Mucosa of stomach (tissue), 1 donor: Measurements from ENCODE around the gene APOBEC3H.

Experiments
- H3K27me3 ChIP-seq: one replicate; pipeline ENCODE4 v1.7.0; 2013; ENCODE audit warnings: mild to moderate bottlenecking, low read length; ENCODE audit not compliant: control insufficient read depth, insufficient read depth
- H3K36me3 ChIP-seq: one replicate; pipeline ENCODE4 v1.7.0; 2013; ENCODE audit warnings: low read length; ENCODE audit not compliant: control insufficient read depth, insufficient read depth
- H3K4me1 ChIP-seq: one replicate; pipeline ENCODE4 v1.7.0; 2013; ENCODE audit warnings: mild to moderate bottlenecking, low read length; ENCODE audit not compliant: control insufficient read depth, insufficient read depth
- H3K4me3 ChIP-seq: one replicate; pipeline ENCODE4 v1.7.0; 2013; ENCODE audit warnings: low read length
- H3K9ac ChIP-seq: one replicate; pipeline ENCODE4 v1.7.0; 2013; ENCODE audit warnings: mild to moderate bottlenecking, low read length, moderate library complexity
- H3K9me3 ChIP-seq: one replicate; pipeline ENCODE4 v1.7.0; 2013; ENCODE audit warnings: mild to moderate bottlenecking, low read length, moderate library complexity; ENCODE audit not compliant: control insufficient read depth
- donor health status: Pancreatic carcinoma.

The APOBEC3H gene

GRCh38 chr22:39122772-39123470 lies 25.9 kb downstream of the APOBEC3H start:
- Histone ChIP-seq H3K36me3 (no peaks in the 10 kb centered on the region), H3K4me3 (no peak overlapping the region), H3K4me1 (no peaks in the 10 kb centered on the region), H3K9me3 (no peaks in the 10 kb centered on the region), H3K27me3 (no peaks in the 10 kb centered on the region), H3K9ac (no peak overlapping the region)

- no peak overlapping the region for H3K4me3 ChIP-seq
- H3K27me3 ChIP-seq, result no peaks in the 10 kb centered on the region
- H3K9me3 ChIP-seq, result no peaks in the 10 kb centered on the region
- no peaks in the 10 kb centered on the region for H3K36me3 ChIP-seq
- H3K4me1 ChIP-seq, result peaks cover 6% of the 10 kb centered on the region
- no peak overlapping the region for H3K9ac ChIP-seq
Observed at GRCh38 chr22:39123751-39124581, 26.9 kb downstream of the APOBEC3H start.

GRCh38 chr22:39125622-39126021 lies 28.6 kb downstream of the APOBEC3H start:
- Histone ChIP-seq H3K27me3 (no peaks in the 10 kb centered on the region), H3K9me3 (no peaks in the 10 kb centered on the region), H3K4me3 (no peak overlapping the region), H3K9ac (no peak overlapping the region), H3K4me1 (peaks cover 11% of the 10 kb centered on the region), H3K36me3 (no peaks in the 10 kb centered on the region)

GRCh38 chr22:39128508-39128907 lies 31.5 kb downstream of the APOBEC3H start:
- H3K9me3 ChIP-seq, result no peaks in the 10 kb centered on the region
- no peak overlapping the region for H3K4me3 ChIP-seq

GRCh38 chr22:39129081-39129480 lies 32.0 kb downstream of the APOBEC3H start:
- no peak overlapping the region for H3K9ac ChIP-seq
- H3K9me3 ChIP-seq, result no peaks in the 10 kb centered on the region
- no peaks in the 10 kb centered on the region for H3K36me3 ChIP-seq
- peaks cover 11% of the 10 kb centered on the region for H3K4me1 ChIP-seq
- no peak overlapping the region for H3K4me3 ChIP-seq
- no peaks in the 10 kb centered on the region for H3K27me3 ChIP-seq

More at GRCh38 chr22:39128508-39128907, 31.5 kb downstream of the APOBEC3H start:
- Histone ChIP-seq H3K36me3 (no peaks in the 10 kb centered on the region), H3K4me1 (peaks cover 11% of the 10 kb centered on the region), H3K27me3 (no peaks in the 10 kb centered on the region), H3K9ac (no peak overlapping the region)

- Histone ChIP-seq H3K27me3 (no peaks in the 10 kb centered on the region), H3K9ac (no peak overlapping the region), H3K4me1 (peaks cover 11% of the 10 kb centered on the region), H3K4me3 (no peak overlapping the region), H3K36me3 (no peaks in the 10 kb centered on the region), H3K9me3 (no peaks in the 10 kb centered on the region)
Observed at GRCh38 chr22:39129746-39130145, 32.7 kb downstream of the APOBEC3H start.

- H3K4me1 ChIP-seq, result peaks cover 11% of the 10 kb centered on the region
- no peak overlapping the region for H3K9ac ChIP-seq
- no peaks in the 10 kb centered on the region for H3K36me3 ChIP-seq
- H3K27me3 ChIP-seq, result no peaks in the 10 kb centered on the region
- no peaks in the 10 kb centered on the region for H3K9me3 ChIP-seq
- no peak overlapping the region for H3K4me3 ChIP-seq
Observed at GRCh38 chr22:39130152-39130704, 33.2 kb downstream of the APOBEC3H start.

GRCh38 chr22:39130892-39131855 lies 34.1 kb downstream of the APOBEC3H start:
- Histone ChIP-seq H3K36me3 (no peaks in the 10 kb centered on the region), H3K4me3 (no peak overlapping the region), H3K9ac (no peak overlapping the region), H3K27me3 (no peaks in the 10 kb centered on the region), H3K9me3 (no peaks in the 10 kb centered on the region), H3K4me1 (peaks cover 11% of the 10 kb centered on the region)

- H3K27me3 ChIP-seq, result no peaks in the 10 kb centered on the region
Observed at GRCh38 chr22:39132281-39132680, 35.2 kb downstream of the APOBEC3H start.

GRCh38 chr22:39132871-39133524 lies 36.0 kb downstream of the APOBEC3H start:
- Histone ChIP-seq H3K27me3 (no peaks in the 10 kb centered on the region), H3K4me1 (peaks cover 11% of the 10 kb centered on the region), H3K36me3 (no peaks in the 10 kb centered on the region), H3K9me3 (no peaks in the 10 kb centered on the region), H3K4me3 (no peak overlapping the region), H3K9ac (no peak overlapping the region)

More at GRCh38 chr22:39132281-39132680, 35.2 kb downstream of the APOBEC3H start:
- Histone ChIP-seq H3K9me3 (no peaks in the 10 kb centered on the region), H3K4me3 (no peak overlapping the region), H3K4me1 (peaks cover 11% of the 10 kb centered on the region), H3K9ac (no peak overlapping the region), H3K36me3 (no peaks in the 10 kb centered on the region)

- no peaks in the 10 kb centered on the region for H3K27me3 ChIP-seq
- H3K9ac ChIP-seq, result no peak overlapping the region
- H3K36me3 ChIP-seq, result no peaks in the 10 kb centered on the region
- no peaks in the 10 kb centered on the region for H3K9me3 ChIP-seq
- no peak overlapping the region for H3K4me3 ChIP-seq
- H3K4me1 ChIP-seq, result peaks cover 6% of the 10 kb centered on the region
Observed at GRCh38 chr22:39133871-39134270, 36.8 kb downstream of the APOBEC3H start.
